Psoas muscle (tissue), 8 donors: ENCODE results near the gene CCNK. TPM values are rescaled to one million over a fixed set of nuclear protein-coding genes. Genes with fewer than 3 reads are reported as not detected.

Experiments used
- ATAC-seq, 4 donors: fragments of 200-7000 bp; cut with Tn5 transposase; one replicate each; pipeline ENCODE4 v1.9.1; 2020; ENCODE audit warnings: moderate library complexity in 3 of 4, mild to moderate bottlenecking in 2 of 4
- DNase-seq, 2 donors: peaks; one replicate each; pipeline ENCODE4 v3.0.0-alpha.2; 2020
- H3K27ac ChIP-seq: fragments of 200-600 bp; one replicate; pipeline ENCODE4 v1.8.0; 2022
- H3K27me3 ChIP-seq, 3 donors: fragments of 200-600 bp in 1 of 3; one replicate each; pipeline versions ENCODE4 v1.6.1 to v1.8.0; 2013 to 2022; ENCODE audit warnings: low read length in 2 of 3, mild to moderate bottlenecking in 2 of 3, moderate library complexity in 1 of 3; ENCODE audit not compliant: insufficient read depth in 3 of 3
- H3K36me3 ChIP-seq, 2 donors: fragments of 200-600 bp in 1 of 2; one replicate each; pipeline versions ENCODE4 v1.6.1 to v1.8.0; 2013 to 2022; ENCODE audit warnings: low read depth in 1 of 2, mild to moderate bottlenecking in 1 of 2, moderate library complexity in 1 of 2; ENCODE audit not compliant: insufficient read depth in 1 of 2
- H3K4me1 ChIP-seq: fragments of 200-600 bp; one replicate; pipeline ENCODE4 v1.8.0; 2022
- H3K4me3 ChIP-seq: fragments of 200-600 bp; one replicate; pipeline ENCODE4 v1.8.0; 2022; ENCODE audit warnings: mild to moderate bottlenecking
- H3K9me3 ChIP-seq: fragments of 200-600 bp; one replicate; pipeline ENCODE4 v1.8.0; 2022
- WGBS, 3 donors: extraction: QIAGEN DNeasy Blood & Tissue Kit; methylation state at CpG; one replicate each; pipeline versions ENCODE4 v1.1.6 to v1.1.7; 2013; 5-methylcytosine and 5-hydroxymethylcytosine counted together
- intact Hi-C, 2 donors: fragments of 100-400 bp; cut with DNase I; formaldehyde crosslinking; loops; one replicate each; pipeline versions ENCODE4 v1.11.0 to v1.14.2; 2022
- polyA plus RNA-seq, 3 donors: library from polyadenylated mRNA; stranded (reverse); fragments of 200-250 nt; gene quantifications; one replicate each; pipeline ENCODE4 v1.2.3, GENCODE V29; 2013
- total RNA-seq, 4 donors: library from RNA; stranded (reverse); fragmentation: NEBNext Ultra II Directional in 2 of 4; extraction: Animal tissue kit (Norgen Biotek cat#: 25700) in 2 of 4; gene quantifications; one replicate each; pipeline versions ENCODE4 v1.2.1 to v1.2.4, GENCODE V29; 2021 to 2023
- TF ChIP-seq, protein P1 (sequence below): fragments of 200-600 bp; IDR thresholded peaks from one replicate; pipeline ENCODE4 v1.8.0; 2022; ENCODE audit warnings: antibody characterized with exemption
- donor health status: healthy with polysubstance abuse.
- donor health status: DM: no; HTN: no; CAD: no; lungs with moderate emphysema.
- donor health status: Bipolar disorder and iron deficiency.
- donor health status: healthy.
- donor health status: DM: yes; HTN: yes; CAD: no.
- donor health status: DM: no; HTN: no; CAD: no.
- donor health status: DM: no; HTN: no; CAD: no.
- donor health status: DM: yes; HTN: yes; CAD: no.

The CCNK gene
- total and polyA plus RNA-seq, 7 donors = 17.6 to 53.2 (median 39.8) TPM

DNA sequence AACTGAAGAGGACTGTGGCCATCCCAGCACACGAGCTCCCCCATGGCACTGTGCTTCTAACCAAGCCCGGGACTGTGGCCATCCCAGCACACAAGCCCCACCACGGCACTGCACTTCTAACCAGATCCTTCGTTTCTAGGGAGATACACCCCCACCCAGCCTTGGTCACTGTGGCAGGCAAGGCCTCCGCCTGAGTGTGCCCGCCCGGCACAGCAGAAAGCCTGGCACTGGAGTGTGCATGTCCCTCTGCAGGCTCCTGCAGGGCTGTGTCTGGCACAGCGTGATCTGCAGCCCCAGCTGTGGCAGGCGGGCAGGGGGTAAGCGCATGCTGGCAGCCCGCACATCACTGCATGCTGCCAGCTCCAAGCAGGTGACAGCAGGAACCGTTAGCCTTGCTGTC, 73.0 kb downstream of the CCNK start:
- no peaks in the 10 kb centered on the region for H3K36me3 ChIP-seq
- no peaks in the 10 kb centered on the region for H3K27me3 ChIP-seq
- intact Hi-C loops = no loop called here
- no peak overlapping the region for H3K4me3 ChIP-seq
- TF ChIP-seq, protein P1, sequence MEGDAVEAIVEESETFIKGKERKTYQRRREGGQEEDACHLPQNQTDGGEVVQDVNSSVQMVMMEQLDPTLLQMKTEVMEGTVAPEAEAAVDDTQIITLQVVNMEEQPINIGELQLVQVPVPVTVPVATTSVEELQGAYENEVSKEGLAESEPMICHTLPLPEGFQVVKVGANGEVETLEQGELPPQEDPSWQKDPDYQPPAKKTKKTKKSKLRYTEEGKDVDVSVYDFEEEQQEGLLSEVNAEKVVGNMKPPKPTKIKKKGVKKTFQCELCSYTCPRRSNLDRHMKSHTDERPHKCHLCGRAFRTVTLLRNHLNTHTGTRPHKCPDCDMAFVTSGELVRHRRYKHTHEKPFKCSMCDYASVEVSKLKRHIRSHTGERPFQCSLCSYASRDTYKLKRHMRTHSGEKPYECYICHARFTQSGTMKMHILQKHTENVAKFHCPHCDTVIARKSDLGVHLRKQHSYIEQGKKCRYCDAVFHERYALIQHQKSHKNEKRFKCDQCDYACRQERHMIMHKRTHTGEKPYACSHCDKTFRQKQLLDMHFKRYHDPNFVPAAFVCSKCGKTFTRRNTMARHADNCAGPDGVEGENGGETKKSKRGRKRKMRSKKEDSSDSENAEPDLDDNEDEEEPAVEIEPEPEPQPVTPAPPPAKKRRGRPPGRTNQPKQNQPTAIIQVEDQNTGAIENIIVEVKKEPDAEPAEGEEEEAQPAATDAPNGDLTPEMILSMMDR = no peak
- WGBS, 3 donors = 57 to 72% (median 61%) methylated on average over 12 of the region's 12 CpGs
- no peaks in the 10 kb centered on the region for H3K9me3 ChIP-seq
- no peaks in the 10 kb centered on the region for H3K4me1 ChIP-seq
- no peak for DNase-seq
- ATAC-seq = peak in 1 of 4 donors; percentile 19
- H3K27ac ChIP-seq = no peak overlapping the region

DNA sequence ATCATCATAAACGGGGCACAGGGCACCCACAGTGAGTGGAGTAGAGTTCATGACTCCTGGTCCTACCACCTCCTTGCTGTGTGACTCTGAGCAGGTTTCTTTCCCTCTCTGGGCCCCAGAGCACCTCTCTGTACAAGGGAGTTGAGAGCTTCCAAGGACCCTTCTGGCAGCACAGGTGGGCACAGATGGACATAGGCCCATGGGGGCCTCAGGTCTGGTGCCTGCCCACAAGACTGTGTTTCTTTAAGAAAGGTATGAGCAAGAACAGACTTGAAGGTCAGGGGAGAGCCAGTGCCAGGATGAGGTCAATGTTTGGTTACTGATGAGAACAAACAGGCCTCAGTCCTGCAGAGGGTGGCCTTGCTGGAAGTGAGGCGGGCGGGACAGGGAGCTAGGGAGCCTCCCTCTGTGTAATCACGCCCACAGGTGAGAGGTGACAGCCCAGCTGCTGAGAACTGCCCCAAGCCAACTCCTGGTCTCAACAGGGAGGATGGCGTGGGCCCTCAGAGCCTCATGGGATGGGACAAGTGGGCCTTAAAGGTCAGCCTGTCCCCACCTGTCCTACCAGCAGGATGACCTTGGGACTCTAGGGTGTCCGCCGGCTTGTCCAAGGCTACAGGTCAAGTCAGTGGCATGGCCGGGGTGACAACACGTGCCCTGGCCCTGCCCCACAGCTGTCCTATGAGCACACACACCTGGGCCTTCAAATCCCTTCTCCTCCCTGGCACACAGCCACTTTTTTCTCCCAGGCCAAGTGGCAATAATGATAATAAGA, 73.7 kb downstream of the CCNK start:
- Histone ChIP-seq H3K9me3 (no peaks in the 10 kb centered on the region), H3K4me3 (no peak overlapping the region), H3K36me3 (no peaks in the 10 kb centered on the region), H3K27ac (no peak overlapping the region), H3K27me3 (no peaks in the 10 kb centered on the region), H3K4me1 (no peaks in the 10 kb centered on the region)
- no peak for DNase-seq
- TF ChIP-seq, protein P1 = no peak
- intact Hi-C loops = no loop called here
- ATAC-seq = no peak
- WGBS, 3 donors = 66 to 76% (median 76%) methylated on average over 8 to 9 of the region's 9 CpGs

DNA sequence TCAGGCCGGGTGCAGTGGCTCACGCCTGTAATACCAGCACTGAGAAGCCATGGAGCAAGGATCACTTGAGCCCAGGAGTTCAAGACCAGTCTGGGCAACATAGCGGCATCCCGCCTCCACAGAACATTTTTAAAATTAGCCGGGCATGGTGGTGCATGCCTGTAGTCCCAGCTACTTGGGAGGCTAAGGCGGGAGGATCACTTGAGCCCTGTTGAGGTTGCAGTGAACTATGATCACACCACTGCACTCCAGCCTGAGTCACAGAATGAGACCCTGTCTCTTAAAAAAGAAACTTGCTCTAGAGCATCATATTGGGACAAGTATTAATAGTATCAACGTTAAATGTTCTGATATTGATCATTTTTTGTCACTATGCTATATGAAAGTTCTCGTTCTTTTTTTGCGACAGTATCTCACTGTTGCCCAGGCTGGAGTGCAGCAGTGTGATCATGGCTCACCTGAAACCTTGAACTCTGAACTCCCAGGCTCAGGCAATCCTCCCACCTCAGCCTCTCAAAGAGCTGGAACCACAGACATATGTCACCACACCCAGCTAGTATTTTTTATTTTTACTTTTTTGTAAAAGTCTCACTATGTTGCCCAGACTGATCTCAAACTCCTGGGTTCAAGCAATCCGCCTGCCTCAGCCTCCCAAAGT, 75.1 kb downstream of the CCNK start:
- TF ChIP-seq, protein P1 = no peak
- Histone ChIP-seq H3K36me3 (no peaks in the 10 kb centered on the region), H3K9me3 (no peaks in the 10 kb centered on the region), H3K4me3 (no peak overlapping the region), H3K27me3 (no peaks in the 10 kb centered on the region), H3K4me1 (no peaks in the 10 kb centered on the region), H3K27ac (no peak overlapping the region)
- 96 to 97% (median 96%) methylated on average over 10 of the region's 10 CpGs for WGBS, 3 donors
- ATAC-seq (no peak), DNase-seq (no peak)
- intact Hi-C loops = no loop called here

DNA sequence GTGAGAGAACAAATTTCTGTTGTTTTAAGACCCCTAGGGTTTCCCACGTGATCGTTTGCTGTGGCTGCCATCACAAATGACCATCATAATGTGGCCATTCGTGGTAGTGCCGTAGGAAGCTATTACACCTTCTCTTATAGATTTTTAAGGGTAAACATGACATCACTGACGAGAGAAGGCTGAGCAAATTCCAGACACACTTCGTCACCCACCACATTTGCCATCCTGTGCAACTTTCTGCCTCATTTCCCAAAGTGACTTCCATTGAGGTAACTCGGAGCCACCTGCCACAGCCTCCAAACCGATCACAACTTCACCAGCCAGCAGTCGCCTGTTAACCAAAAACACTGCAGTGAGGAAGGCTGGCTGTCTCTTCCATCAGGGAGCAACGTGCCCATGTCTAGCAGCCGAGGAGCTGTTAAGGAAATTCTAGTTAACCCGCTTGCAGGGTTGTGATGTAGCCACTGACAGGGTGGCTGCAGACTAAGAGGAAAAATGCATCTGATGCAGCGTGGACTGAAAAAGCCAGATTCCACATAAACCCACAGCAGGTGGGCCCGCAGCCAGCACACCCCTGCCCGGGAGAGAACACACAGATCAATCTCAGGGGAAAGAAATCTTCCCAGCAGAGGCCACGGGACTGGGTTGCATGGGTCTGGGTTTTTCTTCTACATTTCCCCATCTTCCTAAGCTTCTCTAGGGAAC, 78.2 kb downstream of the CCNK start:
- Histone ChIP-seq H3K27ac (no peak overlapping the region), H3K4me1 (peaks cover 4% of the 10 kb centered on the region), H3K27me3 (no peaks in the 10 kb centered on the region), H3K36me3 (no peaks in the 10 kb centered on the region), H3K4me3 (no peak overlapping the region), H3K9me3 (no peaks in the 10 kb centered on the region)
- no peak for DNase-seq
- TF ChIP-seq, protein P1 = no peak
- no peak for ATAC-seq
- intact Hi-C loops = no loop called here
- WGBS, 3 donors = 73 to 84% (median 82%) methylated on average over 16 of the region's 16 CpGs
